Activated T-helper 1 cell treated with anti-CD3 and anti-CD28 coated beads, Interleukin-12 subunit alpha, Interleukin-12 subunit beta, Interleukin-2, Interleukin-4 antibody, amounts not matched to agents 30 ng/mL and 10 ng/mL and 1 ng/mL, durations not matched to agents 14 hours and 24 hours and 36 hours (primary cell): Measurements from ENCODE around the gene BTNL9. TPM values are rescaled to one million over a fixed set of nuclear protein-coding genes. Genes with fewer than 3 reads are reported as not detected.

Experiments
- DNase-seq: peaks from one replicate; pipeline ENCODE4 v3.0.0; 2021; ENCODE audit warnings: low spot score
- H3K27ac Mint-ChIP-seq: one replicate; pipeline ENCODE4 v1.8.0; 2021; ENCODE audit warnings: mild to moderate bottlenecking, mixed read lengths
- H3K27me3 Mint-ChIP-seq: one replicate; pipeline ENCODE4 v1.8.0; 2022; ENCODE audit warnings: mild to moderate bottlenecking, moderate library complexity, mixed read lengths; ENCODE audit not compliant: insufficient read depth
- H3K36me3 Mint-ChIP-seq: one replicate; pipeline ENCODE4 v1.8.0; 2021; ENCODE audit warnings: low read depth, mixed read lengths
- H3K4me1 Mint-ChIP-seq: one replicate; pipeline ENCODE4 v1.8.0; 2021; ENCODE audit warnings: low read depth, mixed read lengths
- H3K4me3 Mint-ChIP-seq: one replicate; pipeline ENCODE4 v1.8.0; 2021; ENCODE audit warnings: mild to moderate bottlenecking, moderate library complexity, mixed read lengths
- H3K9me3 Mint-ChIP-seq: one replicate; pipeline ENCODE4 v1.8.0; 2021; ENCODE audit warnings: mixed read lengths
- intact Hi-C: fragments of 100-400 bp; cut with micrococcal nuclease; formaldehyde crosslinking; loops from one replicate; pipeline ENCODE4 v1.15.1; 2024
- total RNA-seq: library from RNA; stranded (reverse); gene quantifications from 2 replicates; pipeline ENCODE4 v1.2.3, GENCODE V29; 2022

The BTNL9 gene
- total RNA-seq, 1 donor from 2014 or later: not detected

DNA sequence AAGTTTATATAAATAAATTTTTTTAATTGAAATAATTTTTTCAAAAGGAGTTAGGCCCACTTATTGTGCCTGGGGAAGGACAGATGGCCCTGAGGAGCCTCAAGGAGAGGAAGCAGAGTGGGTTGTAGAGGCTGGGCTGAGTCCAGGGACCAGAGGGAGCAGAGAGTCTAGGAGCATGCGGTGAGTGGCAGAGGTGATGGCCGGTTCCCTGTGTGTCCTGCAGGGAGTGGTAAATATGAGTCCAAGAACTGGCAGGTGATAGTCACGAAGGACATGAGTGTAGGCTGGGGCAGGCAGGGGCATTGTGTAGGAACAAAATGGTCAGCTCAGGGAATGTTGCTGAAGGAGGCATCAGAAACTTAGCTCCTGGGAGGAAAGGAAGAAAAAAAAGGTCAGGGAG is 8.3 kb upstream of the BTNL9 start:
- no peaks in the 10 kb centered on the region for H3K36me3 Mint-ChIP-seq
- DNase-seq: no peak
- no peak overlapping the region for H3K4me3 Mint-ChIP-seq
- peaks cover 6% of the 10 kb centered on the region for H3K27me3 Mint-ChIP-seq
- peak overlapping the region; percentile 21 for H3K27ac Mint-ChIP-seq
- intact Hi-C loops: no loop called here
- peaks cover 4% of the 10 kb centered on the region for H3K9me3 Mint-ChIP-seq
- H3K4me1 Mint-ChIP-seq: no peaks in the 10 kb centered on the region

GRCh38 chr5:181035991-181036815 is 3.9 kb upstream of the BTNL9 start:
- no peaks in the 10 kb centered on the region for H3K36me3 Mint-ChIP-seq
- no peak for DNase-seq

GRCh38 chr5:181036816-181037364 is 3.2 kb upstream of the BTNL9 start:
- H3K27me3 Mint-ChIP-seq: peaks cover 6% of the 10 kb centered on the region
- intact Hi-C loops: no loop called here
- H3K4me1 Mint-ChIP-seq: no peaks in the 10 kb centered on the region
- H3K9me3 Mint-ChIP-seq: peaks cover 2% of the 10 kb centered on the region
- H3K4me3 Mint-ChIP-seq: no peak overlapping the region
- H3K36me3 Mint-ChIP-seq: no peaks in the 10 kb centered on the region
- no peak overlapping the region for H3K27ac Mint-ChIP-seq
- DNase-seq: no peak

More at GRCh38 chr5:181035991-181036815, 3.9 kb upstream of the BTNL9 start:
- peaks cover 6% of the 10 kb centered on the region for H3K27me3 Mint-ChIP-seq
- H3K27ac Mint-ChIP-seq: no peak overlapping the region
- H3K4me3 Mint-ChIP-seq: no peak overlapping the region
- H3K4me1 Mint-ChIP-seq: no peaks in the 10 kb centered on the region
- H3K9me3 Mint-ChIP-seq: peaks cover 4% of the 10 kb centered on the region
- intact Hi-C loops: no loop called here

DNA sequence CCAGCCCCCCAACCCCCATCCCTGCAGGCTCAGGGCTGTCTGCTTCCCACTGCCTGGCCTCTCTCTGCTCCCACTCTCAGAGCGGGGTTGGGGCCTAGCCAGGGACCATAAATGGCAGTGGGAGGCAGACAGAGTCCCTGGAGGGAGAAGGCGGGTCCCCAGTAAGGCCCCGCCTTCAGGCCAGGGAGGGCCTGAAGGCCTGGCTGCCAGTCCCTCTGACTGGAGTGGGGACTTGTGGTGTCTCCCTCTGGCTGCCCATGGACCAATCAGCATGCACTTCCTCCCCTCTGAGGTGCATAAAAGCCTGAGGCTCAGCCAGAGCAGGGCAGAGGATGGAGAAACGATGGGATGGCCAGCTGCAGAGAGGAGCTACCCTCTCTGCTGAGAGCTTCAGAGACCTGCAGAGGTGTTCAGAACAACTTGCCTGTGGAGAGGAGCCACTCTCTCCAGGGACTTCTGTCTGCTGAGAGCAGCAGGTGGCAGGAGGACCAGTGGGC is 2.7 kb upstream of the BTNL9 start:
- DNase-seq: no peak
- intact Hi-C loops: no loop called here
- Mint-ChIP-seq H3K27me3 (peaks cover 6% of the 10 kb centered on the region), H3K4me1 (no peaks in the 10 kb centered on the region), H3K9me3 (no peaks in the 10 kb centered on the region), H3K36me3 (no peaks in the 10 kb centered on the region), H3K4me3 (no peak overlapping the region), H3K27ac (no peak overlapping the region)

GRCh38 chr5:181039471-181039870 is 595 bp upstream of the BTNL9 start:
- Mint-ChIP-seq H3K36me3 (no peaks in the 10 kb centered on the region), H3K9me3 (no peaks in the 10 kb centered on the region), H3K27ac (no peak overlapping the region), H3K27me3 (peaks cover 9% of the 10 kb centered on the region), H3K4me1 (no peaks in the 10 kb centered on the region), H3K4me3 (no peak overlapping the region)
- no peak for DNase-seq
- intact Hi-C loops: no loop called here

- Mint-ChIP-seq H3K4me1 (no peaks in the 10 kb centered on the region), H3K4me3 (no peak overlapping the region), H3K27me3 (peaks cover 9% of the 10 kb centered on the region), H3K27ac (no peak overlapping the region), H3K9me3 (no peaks in the 10 kb centered on the region), H3K36me3 (no peaks in the 10 kb centered on the region)
- DNase-seq: no peak
- intact Hi-C loops: no loop called here
Measured at GRCh38 chr5:181040631-181040945, 522 bp downstream of the BTNL9 start.

DNA sequence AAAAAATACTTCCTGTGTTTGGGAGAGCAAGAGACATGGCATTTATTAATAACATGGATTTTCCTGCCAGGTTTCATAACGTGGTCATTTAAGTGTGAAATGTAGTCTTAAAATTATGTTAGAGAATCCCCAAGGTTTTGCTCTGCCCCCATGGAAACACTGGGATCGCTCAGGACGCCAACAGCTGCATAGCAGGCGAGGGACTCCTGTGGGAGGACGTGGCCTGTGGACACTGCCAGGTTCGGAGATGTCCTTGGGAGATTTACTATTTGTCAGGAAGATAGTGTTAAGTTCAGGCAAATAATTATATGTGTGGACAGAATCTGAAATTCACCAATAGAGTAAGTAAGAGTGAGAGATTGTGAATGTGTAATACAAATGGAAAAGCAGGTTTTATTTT is 977 bp downstream of the BTNL9 start:
- DNase-seq: no peak
- Mint-ChIP-seq H3K27me3 (peaks cover 9% of the 10 kb centered on the region), H3K27ac (no peak overlapping the region), H3K4me3 (no peak overlapping the region), H3K4me1 (no peaks in the 10 kb centered on the region), H3K36me3 (no peaks in the 10 kb centered on the region), H3K9me3 (no peaks in the 10 kb centered on the region)
- intact Hi-C loops: no loop called here

GRCh38 chr5:181042036-181042713 is 2.1 kb downstream of the BTNL9 start:
- no peak for DNase-seq
- intact Hi-C loops: no loop called here

DNA sequence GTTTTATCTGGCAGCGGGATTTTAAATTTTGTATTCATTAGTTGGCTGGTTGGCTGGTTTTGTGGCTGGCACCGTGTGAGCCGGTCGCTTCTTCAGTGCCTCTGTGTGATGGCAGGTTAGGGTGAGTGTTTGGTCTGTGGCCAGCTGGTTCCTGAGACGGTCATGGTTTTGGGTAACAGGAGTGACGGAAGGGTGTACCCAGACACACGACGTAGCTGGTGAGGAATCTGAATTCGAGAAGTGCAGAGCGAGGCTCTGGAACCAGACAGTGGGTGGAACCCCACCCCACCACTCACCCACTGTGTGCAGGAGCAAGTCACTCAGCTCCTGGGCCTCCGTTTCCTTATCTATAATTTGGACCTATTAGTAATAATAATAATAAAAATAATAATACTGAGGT is 2.7 kb downstream of the BTNL9 start:
- no peaks in the 10 kb centered on the region for H3K9me3 Mint-ChIP-seq
- peaks cover 9% of the 10 kb centered on the region for H3K27me3 Mint-ChIP-seq
- no peak overlapping the region for H3K27ac Mint-ChIP-seq
- DNase-seq: no peak
- intact Hi-C loops: no loop called here
- H3K4me1 Mint-ChIP-seq: no peaks in the 10 kb centered on the region
- H3K36me3 Mint-ChIP-seq: no peaks in the 10 kb centered on the region
- H3K4me3 Mint-ChIP-seq: no peak overlapping the region

More at GRCh38 chr5:181042036-181042713, 2.1 kb downstream of the BTNL9 start:
- no peaks in the 10 kb centered on the region for H3K36me3 Mint-ChIP-seq
- H3K4me1 Mint-ChIP-seq: no peaks in the 10 kb centered on the region
- no peak overlapping the region for H3K4me3 Mint-ChIP-seq
- peaks cover 9% of the 10 kb centered on the region for H3K27me3 Mint-ChIP-seq
- no peak overlapping the region for H3K27ac Mint-ChIP-seq
- H3K9me3 Mint-ChIP-seq: no peaks in the 10 kb centered on the region

DNA sequence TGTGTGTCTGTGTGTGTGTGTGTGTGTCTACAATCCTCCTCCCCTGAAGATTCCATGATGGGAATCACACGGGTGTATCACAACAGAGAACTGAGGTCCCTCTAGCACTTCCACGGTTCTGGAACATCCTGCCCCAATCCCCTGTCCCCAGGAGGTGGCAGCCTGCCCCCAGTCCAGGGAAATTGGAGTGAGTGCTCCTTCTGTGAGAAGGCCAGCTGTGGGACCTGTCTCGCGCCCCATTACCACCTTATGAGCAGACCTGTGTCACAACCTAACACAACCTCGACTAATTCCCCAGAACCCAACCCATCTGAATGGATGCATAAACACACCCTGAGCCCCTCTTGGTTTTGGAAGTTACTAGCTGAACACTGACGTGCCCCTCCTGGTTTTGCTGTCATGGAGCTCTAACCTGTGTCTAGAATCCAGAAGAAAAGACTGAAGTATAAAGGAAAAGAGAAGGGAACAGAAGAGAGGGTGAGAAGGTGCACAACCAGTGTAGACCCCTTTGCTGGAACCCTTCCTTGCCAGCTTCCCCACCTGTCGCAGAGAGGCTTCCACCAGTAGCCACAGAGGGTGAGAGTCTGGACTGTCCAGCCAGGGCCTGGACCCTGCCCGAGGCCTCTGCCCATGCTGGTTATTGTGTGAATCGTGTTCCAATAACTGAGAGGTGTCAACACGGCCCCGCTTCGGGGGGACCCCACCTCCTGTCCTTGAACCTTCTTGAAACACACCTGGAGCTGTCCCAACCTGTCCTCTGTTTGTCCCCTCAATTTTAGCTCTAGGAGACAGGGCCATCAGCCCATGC is 3.4 kb downstream of the BTNL9 start:
- H3K27me3 Mint-ChIP-seq: peaks cover 11% of the 10 kb centered on the region
- H3K36me3 Mint-ChIP-seq: no peaks in the 10 kb centered on the region
- H3K27ac Mint-ChIP-seq: no peak overlapping the region
- no peak for DNase-seq
- no peaks in the 10 kb centered on the region for H3K9me3 Mint-ChIP-seq
- no peaks in the 10 kb centered on the region for H3K4me1 Mint-ChIP-seq
- H3K4me3 Mint-ChIP-seq: no peak overlapping the region
- intact Hi-C loops: no loop called here

DNA sequence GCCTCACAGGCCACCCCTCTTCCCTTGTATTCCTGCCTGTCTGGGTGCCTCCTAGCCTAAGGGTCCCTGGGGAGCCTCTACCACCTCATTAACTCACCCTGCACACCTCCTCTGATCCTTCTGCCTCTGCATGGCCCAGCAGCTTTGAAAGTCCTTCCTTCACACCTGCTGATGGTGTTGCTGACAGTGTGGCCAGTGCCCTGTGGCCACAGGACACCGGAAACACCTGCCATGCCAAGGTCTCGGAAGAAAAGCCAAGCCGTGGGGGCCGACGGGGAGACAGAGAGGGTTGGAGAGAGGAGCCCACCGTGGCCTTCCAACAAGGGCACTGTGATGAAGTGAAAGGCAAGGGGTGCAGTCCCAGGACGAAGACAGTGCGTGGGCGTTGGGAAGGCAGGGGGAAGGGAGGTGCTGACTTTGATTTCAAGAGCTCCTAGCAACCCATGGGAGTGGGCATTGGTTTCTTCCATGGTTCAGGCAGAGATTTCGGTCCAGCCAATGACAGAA is 4.1 kb downstream of the BTNL9 start:
- Mint-ChIP-seq H3K9me3 (no peaks in the 10 kb centered on the region), H3K36me3 (no peaks in the 10 kb centered on the region)
- DNase-seq: no peak

GRCh38 chr5:181044662-181045305 is 4.7 kb downstream of the BTNL9 start:
- no peak for DNase-seq
- Mint-ChIP-seq H3K27ac (no peak overlapping the region), H3K9me3 (no peaks in the 10 kb centered on the region), H3K27me3 (peaks cover 11% of the 10 kb centered on the region), H3K36me3 (no peaks in the 10 kb centered on the region), H3K4me3 (no peak overlapping the region), H3K4me1 (no peaks in the 10 kb centered on the region)
- intact Hi-C loops: no loop called here

More for the DNA sequence above, 4.1 kb downstream of the BTNL9 start:
- Mint-ChIP-seq H3K4me3 (no peak overlapping the region), H3K27me3 (peaks cover 11% of the 10 kb centered on the region), H3K27ac (no peak overlapping the region), H3K4me1 (no peaks in the 10 kb centered on the region)
- intact Hi-C loops: no loop called here
